Measurements from ENCODE around the gene ULK3.

ULK3 gene

DNA sequence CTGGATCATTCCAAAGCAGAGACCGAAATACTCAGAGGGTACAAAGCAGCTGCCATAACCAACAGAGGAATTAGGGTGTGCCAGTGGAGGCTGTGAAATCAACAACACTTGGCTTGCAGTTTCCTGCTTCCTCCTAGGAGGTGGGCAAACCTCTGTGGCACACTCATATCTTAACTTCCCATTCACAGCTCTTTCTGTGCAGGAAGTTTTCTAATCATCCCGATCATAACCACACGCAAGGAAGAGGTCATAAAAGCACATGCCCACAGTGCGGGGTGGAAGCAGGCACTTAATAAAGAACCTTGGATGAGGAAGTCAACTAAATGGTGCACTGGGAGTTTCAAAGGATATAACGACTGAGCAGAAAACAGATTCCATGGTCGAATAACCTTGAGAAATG is 25.1 kb upstream of the ULK3 start:
- no peak for DNase-seq (ENCODE audit: low read depth)

DNA sequence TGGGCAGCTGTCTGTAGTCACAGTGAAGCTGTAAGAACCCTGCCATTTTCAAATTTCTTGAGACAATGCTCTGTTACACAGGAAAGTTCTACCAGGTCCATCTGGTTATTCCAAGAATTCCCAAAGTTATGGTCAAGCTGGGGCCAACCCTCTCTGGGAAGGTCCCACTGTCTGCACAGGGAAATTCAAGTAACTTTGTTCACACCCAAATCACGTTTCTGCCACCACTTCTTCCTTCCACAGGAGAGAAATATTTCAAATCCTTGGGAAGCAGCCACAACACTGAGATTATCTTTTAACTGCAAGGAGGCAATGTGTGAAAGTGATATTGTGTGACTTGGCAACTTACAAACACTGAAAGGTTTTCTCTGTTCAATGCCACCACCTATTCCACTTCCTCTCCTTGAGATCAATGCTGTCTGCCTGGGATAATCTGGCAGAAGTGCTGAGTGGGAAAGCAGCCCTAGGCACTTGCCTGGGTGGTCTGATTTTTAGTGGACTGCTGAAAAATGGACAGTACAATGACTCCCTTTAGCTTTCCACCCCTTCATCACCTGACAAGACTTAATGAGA is 24.6 kb upstream of the ULK3 start:
- DNase-seq (ENCODE audit: low read depth) = no peak

DNA sequence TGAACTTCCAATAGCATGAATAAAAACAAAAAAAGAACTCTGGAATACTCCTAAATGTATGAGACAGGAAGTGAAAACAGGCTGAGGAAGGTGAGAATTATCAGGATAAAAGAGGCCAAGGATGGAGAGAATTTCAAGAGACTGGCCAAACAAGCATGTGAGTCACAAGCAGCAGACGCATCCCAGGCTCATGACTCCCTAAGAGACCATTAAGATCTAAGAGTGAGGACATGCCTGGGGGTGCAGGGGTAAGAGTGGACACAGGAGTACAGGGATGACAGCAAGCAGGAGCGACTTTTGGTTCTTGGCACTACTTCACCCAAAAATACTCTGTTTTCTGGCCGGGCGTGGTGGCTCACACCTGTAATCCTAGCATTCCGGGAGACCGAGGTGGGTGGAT is 23.1 kb upstream of the ULK3 start:
- DNase-seq (ENCODE audit: low read depth) = no peak

DNA sequence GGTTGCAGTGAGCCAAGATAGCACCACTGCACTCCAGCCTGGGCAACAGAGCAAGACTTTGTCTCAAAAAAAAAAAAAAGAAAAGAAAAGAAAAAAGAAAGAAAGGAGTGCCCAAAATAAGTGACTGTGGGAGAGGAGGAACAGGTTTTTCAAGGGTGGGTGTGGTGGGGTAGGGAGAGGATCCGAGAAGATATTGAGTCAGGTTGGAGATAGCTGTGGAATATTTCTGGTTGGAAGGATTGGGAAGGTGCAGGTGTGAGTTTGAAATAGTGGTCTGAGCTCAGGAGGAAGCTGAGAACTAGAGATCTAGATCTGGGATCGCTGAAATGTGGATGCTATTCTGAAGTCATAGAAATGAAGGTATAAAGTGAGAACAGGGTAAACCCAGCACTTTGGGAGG is 22.4 kb upstream of the ULK3 start:
- DNase-seq (ENCODE audit: low read depth) = no peak

DNA sequence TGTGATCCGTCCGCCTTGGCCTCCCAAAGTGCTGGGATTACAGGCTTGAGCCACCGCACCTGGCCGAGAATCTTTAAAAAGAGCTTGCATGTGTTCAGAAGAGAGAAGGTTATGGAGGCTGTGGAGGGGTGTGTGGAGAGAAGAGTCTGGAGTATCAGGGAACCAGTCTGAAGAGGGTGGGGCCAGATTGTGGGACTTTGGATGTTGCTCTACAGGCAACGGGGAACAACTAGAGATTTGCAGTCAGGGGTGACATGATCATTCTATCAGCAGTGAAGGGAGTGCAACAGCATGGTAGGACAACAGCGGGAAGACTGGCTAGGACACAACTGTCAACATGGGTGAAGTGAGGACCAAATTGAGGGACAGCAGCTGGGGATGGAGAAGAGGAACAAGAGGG is 21.3 kb upstream of the ULK3 start:
- DNase-seq (ENCODE audit: low read depth) = no peak

DNA sequence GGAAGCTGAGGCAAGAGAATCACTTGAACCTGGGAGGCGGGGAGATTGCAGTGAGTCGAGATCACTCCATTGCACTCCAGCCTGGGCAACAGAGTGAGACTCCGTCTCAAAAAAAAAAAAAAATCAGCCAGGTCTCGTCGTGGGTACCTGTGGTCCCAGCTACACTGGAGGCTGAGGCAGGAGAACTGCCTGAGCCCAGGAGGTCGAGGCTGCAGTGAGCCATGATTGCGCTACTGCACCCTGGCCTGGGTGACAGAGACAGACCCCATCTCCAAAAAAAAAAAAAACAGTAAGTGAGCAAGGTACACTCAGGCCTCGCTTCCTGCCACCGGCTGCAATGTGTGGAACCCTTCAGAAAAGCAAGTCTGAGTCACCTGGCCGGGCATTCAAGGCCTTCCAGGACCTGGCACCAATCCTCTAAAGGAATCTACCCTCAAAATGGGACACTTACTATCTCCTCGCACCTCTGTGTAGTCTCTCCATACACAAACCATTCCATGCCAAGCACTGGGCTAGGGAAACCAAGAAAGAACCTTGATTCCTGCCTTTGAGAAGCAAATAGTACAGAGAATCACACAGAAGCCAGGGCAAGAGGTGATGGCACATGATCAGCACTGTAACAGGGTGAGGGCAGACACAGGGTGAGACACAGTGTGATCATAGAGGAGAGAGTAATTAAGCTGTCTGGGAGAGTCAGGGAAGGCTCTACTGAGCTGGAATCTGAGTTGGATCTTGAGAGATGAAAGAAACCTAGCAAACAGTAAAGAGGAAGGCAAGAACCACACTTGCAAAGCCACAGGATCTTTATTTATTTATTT is 20.5 kb upstream of the ULK3 start:
- DNase-seq (ENCODE audit: low read depth) = no peak

DNA sequence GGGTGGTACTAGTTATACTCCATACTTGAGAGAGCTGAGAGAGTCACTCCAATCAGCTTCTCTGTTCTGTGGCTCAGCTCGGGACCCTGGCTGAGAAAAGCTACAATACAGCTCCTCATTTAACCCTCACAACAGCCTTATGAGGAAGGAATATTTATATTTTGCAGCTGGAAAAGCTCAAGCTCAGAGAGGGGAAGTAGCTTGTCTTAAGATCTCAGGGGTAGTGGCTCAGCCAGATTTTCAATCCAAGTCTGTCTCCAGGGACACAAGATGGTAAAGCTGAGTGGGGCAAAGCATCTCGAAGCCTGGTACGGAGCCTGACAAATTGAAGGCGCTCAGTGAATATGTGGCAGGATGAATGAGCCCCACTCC is 15.4 kb upstream of the ULK3 start:
- no peak for DNase-seq (ENCODE audit: low read depth)

DNA sequence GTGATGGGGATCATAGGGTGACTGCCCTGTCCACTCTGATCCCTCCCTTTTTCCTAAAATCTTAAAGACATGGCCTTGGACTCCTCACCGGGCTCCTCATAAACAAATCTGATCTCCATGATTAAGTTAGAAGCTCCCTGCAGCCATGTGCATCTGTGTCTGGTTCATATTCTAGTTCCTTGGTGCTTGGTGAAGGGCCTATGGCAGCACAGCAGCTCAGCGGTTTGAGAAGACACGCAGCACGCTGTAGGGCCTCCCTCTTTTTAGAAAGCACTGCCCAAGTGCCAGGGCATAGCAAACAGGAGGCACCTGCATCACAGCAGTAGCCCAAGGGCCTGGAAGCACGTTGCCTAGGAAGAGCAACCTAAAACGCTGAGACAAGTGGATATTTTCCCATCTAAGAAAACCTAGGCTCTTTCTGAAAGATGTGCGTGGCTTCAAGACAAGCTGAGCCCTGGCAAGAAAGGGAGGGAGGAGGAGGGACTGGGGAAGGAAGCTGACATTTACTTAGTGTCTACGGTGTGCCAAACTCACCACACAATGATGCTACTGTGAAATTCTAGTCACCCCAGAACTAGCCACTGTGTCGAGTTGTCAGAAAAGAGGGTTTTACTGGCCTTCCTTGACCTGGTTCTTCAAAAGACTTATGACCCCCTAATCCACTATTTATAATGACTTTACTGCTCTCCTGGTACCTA is 14.9 kb upstream of the ULK3 start:
- DNase-seq (ENCODE audit: low read depth) = no peak

DNA sequence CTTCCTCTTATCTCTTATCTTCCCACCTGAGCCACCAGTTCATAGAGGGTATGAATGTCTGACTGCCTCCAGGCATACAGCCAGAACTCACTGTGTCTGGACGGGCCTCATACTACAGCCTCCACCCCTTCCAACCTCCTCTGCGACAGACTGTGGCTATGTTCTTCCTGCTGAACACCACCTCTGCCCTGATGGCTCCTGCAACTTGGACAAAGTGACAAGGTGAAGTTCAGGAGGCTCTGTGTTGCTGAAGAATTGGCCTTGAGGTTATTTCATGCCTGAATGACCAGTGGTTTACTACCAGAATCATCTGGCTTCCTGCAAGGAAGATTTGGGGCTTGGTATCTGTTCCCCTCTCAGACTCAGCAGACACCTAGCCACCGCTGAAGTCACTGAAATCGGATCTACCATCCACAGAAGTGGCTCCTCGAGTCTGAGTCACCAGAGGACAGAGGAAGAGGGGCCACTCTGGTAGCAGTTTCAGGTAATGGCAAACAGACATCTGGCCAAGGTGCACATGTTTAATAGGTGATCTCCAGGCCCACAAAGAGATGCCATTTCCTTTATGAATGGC is 14.2 kb upstream of the ULK3 start:
- no peak for DNase-seq (ENCODE audit: low read depth)

DNA sequence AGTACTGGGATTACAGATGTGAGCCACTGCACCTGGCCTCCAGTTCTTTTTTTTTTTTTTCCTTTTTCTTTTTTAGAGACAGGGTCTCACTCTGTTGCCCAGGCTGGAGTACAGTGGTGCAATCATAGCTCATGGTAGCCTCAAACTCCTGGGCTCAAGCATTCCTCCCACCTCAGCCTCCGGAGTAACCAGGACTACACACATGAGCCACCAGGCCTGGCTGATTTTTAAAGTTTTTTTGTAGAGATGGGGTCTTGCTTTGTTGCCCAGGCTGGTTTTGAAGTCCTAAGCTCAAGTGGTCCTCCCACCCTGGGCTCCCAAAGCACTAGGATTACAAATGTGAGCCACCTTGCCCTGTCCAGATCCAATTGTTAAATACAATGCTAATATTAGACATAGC is 13.6 kb upstream of the ULK3 start:
- DNase-seq (ENCODE audit: low read depth) = no peak

DNA sequence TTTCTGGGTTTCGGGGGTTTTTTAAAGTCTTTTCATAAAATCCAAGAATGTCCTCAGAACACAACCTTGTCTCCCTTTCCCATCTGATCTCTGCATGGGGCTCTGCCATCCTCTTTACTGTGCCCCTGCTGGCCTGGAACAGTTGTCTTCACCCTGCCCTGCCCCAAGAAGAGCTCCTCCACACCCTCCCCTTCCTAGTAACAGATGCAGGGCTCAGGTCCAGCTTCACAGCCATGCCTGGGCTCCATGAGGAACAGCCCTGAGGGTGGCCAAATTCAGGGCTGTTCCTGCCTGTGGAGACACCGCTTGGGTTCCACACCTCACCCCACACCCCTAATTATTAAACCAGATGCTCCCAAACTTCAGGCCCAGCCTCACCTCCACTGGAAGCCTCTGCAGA is 12.9 kb upstream of the ULK3 start:
- no peak for DNase-seq (ENCODE audit: low read depth)

DNA sequence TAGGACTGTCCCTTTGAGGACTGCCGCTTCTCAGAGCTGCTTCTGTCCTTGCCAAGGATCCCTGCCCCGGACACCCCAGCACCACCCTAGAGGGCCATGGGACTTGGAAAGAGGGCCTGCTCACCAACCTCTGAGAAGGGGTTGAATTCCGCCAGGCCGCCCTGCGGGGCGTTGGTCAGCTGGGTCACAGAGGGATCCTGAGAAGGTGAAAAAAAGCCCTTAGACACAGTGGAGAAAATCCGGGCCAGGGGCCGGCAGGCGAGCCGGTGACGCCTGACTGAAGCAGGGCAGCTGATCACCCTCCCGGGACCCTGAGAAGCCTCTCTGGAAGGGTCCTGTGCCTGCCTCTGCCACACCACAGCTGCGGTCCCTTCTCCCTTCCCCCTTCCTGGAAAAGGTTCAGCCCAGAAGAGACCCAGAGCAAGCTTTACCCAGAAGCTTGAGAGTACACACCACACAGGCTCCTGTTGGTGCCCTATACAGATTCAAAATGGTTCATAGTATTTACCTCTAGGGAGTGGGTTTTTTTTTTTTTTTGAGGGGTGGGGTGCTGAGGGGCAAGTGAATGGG is 11.6 kb upstream of the ULK3 start:
- DNase-seq (ENCODE audit: low read depth) = no peak

DNA sequence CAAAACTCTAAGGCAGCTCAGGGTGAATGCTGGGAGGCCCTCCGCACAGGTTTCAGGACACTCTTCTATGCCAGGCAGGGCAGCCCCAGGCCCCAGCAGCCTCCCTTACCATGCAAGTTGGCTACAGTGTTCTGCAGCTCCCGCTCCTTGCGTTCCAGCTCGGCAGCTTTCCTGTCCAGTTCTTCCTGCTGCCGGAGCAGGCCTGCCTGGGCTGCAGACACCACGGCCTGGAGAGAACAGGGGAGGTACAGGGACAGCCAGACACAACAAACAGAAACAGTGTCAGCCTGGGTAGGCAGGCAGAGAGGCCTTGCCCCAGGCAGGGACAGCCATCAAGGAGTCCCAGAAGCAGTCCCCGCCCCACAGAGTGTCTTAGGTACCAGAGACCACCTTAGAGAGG is 9.0 kb upstream of the ULK3 start:
- no peak for DNase-seq (ENCODE audit: low read depth)

DNA sequence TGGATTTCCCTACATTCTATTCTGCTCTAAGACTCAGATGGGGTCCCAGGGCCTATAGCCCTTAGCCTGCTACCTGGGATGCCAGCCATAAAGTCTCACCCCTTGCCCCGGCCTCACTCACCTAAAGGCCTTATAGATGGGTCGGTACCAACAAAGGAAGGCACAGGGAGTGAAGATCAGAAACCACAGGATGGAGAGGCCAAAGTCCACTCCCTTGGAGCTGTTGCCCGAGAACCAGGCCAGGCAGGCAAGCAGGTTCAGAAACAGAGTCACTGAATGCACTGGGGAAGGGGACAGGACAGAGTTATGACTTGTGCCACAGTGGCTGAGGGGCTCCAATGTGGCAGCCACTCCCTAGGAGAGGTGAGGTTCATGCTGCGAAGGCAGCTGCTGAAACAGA is 7.4 kb upstream of the ULK3 start:
- no peak for DNase-seq (ENCODE audit: low read depth)

DNA sequence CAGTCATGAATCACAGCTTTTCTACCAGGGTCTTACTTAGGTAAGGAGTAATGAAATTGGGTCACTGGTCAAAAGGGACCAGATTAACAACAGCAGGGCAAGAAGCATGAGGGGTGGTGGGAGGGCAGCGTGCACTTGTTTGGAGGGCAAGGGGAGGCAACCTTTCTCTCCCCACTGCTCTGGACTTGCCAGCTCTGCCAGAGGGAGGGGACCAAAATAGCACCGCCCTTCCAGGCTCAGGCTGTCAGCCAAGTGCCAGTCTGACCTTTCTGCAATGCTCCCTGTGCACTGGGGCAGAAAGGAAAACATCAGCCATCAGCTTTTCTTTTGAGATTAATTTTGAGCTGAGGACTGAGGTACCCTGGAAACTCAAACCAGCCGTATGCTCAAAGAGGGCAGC is 4.5 kb upstream of the ULK3 start:
- DNase-seq (ENCODE audit: low read depth) = no peak

DNA sequence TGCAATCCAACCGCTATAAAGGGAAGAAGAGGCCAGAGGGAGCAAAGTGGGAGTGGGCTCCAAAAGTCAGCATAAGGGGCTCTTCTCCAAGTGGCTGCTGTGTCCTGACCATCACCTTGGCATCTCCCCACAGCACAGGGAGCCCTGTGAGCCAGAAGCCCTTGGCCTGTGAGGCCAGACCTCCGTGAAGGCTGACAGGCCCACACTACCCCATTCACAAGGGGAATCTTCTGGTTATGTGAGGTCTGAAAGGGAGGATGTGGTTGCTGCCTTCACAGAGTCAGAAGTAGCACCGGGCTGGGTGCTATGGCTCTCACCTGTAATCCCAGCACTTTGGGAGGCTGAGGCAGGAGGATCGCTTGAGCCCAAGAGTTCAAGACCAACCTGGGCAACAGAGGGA is 2.6 kb upstream of the ULK3 start:
- no peak for DNase-seq (ENCODE audit: low read depth)

DNA sequence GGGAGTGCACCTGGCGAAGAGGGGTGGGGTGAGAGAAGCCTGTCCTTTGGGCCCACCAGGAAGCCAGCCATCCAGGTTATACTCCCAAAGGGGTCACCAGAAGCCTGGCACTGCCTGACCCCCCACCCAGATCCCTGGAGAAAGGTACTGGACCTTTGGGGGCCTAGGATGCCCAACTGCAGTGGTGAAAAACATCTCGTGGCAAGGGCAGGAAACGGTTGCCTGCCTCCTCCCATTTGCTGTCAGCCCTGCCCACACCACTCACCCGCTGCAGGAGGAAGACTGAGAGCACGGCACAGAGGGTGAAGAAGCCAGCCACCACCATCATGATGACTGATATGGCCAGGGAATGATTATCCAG is 2.2 kb upstream of the ULK3 start:
- DNase-seq (ENCODE audit: low read depth) = no peak

DNA sequence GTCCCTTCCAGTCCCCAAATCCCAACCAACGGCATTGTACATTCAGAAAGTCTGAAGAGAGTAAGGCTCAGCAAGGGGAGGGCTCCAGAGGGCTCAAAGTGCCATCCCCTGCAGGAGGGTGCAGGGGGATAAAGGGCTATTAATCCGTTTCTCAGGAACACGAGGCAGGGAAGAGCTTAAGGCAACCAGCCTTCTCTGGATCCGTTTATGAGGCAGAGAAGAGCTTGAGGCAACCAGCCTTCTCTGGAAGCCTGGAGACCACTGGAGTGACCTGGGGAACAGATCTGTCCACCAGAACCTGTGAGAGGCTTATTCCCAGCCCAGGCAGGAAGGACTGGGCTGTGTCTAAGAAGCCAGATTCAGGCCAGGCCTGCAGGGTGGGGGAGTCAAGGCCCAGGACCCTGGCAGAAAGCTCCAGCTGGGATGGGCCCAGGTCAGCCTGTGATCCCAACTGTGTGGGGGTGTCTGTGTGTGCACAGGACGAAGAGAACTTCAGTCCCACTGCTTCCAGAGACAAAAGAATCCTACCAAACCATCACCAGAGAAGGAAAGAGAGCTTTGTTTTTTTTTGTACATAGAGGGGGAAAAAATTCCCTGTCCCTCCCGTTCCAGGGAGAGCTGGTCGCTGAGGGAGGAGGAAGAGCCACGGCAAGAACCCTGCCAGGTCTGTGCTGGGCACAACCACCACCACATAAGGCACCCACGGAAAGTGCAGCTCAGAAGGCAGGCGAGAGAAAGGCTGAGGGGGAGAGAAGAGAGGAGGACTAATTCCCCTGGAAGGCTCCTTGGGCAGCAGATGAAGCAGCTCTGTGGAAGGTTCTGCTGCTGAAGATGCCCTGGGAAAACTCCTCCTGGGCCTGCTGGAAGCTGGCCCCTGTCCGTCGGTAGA is 1.6 kb upstream of the ULK3 start:
- DNase-seq (ENCODE audit: low read depth) = no peak

DNA sequence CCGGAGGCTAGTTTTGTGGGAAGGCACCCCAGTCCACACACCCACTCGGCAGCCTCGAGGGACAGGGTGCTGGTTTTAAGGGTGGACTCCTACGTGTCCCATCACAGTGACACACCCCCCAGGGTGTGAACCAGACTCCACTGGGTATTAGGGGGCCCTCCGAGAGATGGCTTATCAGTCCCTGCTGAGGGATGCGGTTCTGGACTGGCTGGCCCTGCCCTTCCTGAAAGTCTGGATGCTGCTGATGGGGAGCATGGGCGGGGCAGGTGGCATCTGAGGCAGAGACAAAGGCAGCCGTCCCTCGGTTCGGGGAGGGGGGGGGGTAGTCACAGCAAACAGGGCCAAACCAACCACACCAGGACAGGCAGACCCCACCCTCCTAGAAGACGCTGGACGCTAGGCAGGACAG is 939 bp upstream of the ULK3 start:
- no peak for DNase-seq (ENCODE audit: low read depth)

DNA sequence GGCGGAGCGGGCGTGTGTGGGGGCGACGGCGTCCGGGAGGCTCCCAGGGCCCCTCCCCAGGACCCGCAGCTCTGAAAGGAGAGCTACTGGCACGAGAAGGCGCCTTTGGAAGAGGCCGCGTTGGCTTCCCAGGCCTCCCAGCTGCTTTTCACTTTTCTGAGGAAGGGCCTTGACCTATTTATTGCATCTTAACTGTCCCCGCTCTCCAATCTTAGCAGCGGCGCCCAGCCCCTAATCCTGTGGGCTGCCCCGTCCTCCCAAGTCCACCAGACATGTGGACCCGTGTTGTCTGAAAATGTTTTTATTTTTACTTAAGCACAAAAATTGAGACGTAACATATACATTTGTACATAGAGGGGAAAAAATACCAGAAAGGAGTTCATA is 481 bp upstream of the ULK3 start:
- DNase-seq (ENCODE audit: low read depth) = no peak

DNA sequence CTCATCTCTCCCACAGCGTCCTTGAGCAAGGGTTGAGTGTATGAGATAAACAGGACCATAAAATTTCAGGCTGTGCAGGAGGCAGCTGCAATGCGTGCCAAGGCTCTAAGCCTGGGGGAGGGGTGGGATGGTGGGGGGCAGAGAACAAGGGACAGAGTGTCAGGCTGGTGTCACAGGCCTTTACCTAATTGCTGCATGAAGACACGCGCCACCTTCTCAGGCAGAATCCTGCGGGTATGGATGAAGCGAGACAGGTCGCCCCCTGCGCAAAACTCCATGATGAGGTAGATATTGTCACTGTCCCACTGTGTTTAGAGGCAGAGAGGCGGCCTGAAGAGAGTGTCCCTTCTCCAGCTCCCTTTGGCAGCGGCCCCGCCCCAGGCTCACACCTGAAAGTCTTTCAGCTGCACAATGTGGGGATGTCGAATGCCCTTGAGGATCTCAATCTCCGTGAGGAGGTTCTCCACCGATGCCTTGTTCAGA is 1.0 kb downstream of the ULK3 start:
- no peak for DNase-seq (ENCODE audit: low read depth)

Measured in stimulated activated CD8-positive, alpha-beta memory T cell treated with anti-CD3 and anti-CD28 coated beads, Interleukin-15, amount 100 ng/mL, for 24 hours (primary cell).